A549 (cell line): ENCODE measurements around the gene JAKMIP2. TPM values are rescaled to one million over a fixed set of nuclear protein-coding genes. Genes with fewer than 3 reads are reported as not detected.

Experiments used
- ATAC-seq, 2 experiments: fragments of 200-7000 bp in 1 of 2; fragments of >200 bp in 1 of 2; cut with Nextera tagmentation in 1 of 2; cut with Tn5 transposase in 1 of 2; 3 replicates each; pipeline versions ENCODE4 v1.8.0 to v1.9.1; 2018 to 2020; ENCODE audit warnings: mild to moderate bottlenecking in 1 of 2, moderate library complexity in 1 of 2
- CTCF ChIA-PET: fragments of 300-600 bp; sonication (Branson Sonifier 250); formaldehyde crosslinking; extraction: SDS; loops from one replicate; lab custom pipeline; 2021; ENCODE audit warnings: antibody characterized with exemption, inconsistent platforms; lab: Yijun Ruan, JAX
- POLR2A ChIA-PET: fragments of 350-600 bp; formaldehyde crosslinking; extraction: SDS; loops from one replicate; lab custom pipeline; 2021; ENCODE audit warnings: antibody characterized with exemption, inconsistent platforms; lab: Yijun Ruan, JAX
- DNase-seq, 2 experiments: peaks; one replicate each; pipeline versions ENCODE4 v3.0.0 to v3.0.0-alpha.2; 2011 to 2016; ENCODE audit warnings: low read depth in 1 of 2, low spot score in 1 of 2
- FAIRE-seq: peaks from 2 replicates; lab custom pipeline; 2011; peaks lifted over from hg19 to GRCh38; lab: Jason Lieb, UNC
- H3K27ac ChIP-seq, 2 experiments: fragments of >200 bp; sonication (Bioruptor Twin); formaldehyde crosslinking; 3 replicates each; pipeline ENCODE4 v1.5.1; 2016 to 2017
- H3K4me1 ChIP-seq: fragments of >200 bp; sonication (Bioruptor Twin); formaldehyde crosslinking; 3 replicates; pipeline ENCODE4 v1.6.1; 2016
- H3K4me2 ChIP-seq: fragments of >200 bp; sonication (Bioruptor Twin); formaldehyde crosslinking; 3 replicates; pipeline ENCODE4 v1.6.1; 2016
- H3K4me3 ChIP-seq: fragments of >200 bp; sonication (Bioruptor Twin); formaldehyde crosslinking; 3 replicates; pipeline ENCODE4 v1.5.1; 2016
- H3K9me3 ChIP-seq: fragments of >200 bp; sonication (Bioruptor Twin); formaldehyde crosslinking; 3 replicates; pipeline ENCODE4 v1.6.1; 2016
- BHLHE40 ChIP-seq: IDR thresholded peaks from 2 replicates; pipeline ENCODE4 v1.6.1; 2012; ENCODE audit warnings: low read depth, low read length, inconsistent platforms
- CEBPB ChIP-seq, 2 experiments: fragments of >200 bp in 1 of 2; sonication (Bioruptor Twin) in 1 of 2; formaldehyde crosslinking in 1 of 2; IDR thresholded peaks; 2 replicates each; pipeline ENCODE4 v1.6.1; 2012 to 2016
- CHD2 ChIP-seq: fragments of 150-350 bp; IDR thresholded peaks from 2 replicates; pipeline ENCODE4 v1.6.1; 2014; ENCODE audit warnings: low read length; ENCODE audit not compliant: partially characterized antibody
- CHD4 ChIP-seq: fragments of 200-600 bp; sonication (generic); IDR thresholded peaks from 2 replicates; pipeline ENCODE4 v1.6.1; 2016; ENCODE audit warnings: antibody characterized with exemption, mild to moderate bottlenecking, borderline replicate concordance
- EHMT2 ChIP-seq: fragments of 200-600 bp; sonication (generic); IDR thresholded peaks from 2 replicates; pipeline ENCODE4 v1.6.1; 2016; ENCODE audit warnings: antibody characterized with exemption, low read depth, mild to moderate bottlenecking, moderate library complexity
- FOSB ChIP-seq: fragments of 250-450 bp; sonication (Bioruptor Pico); IDR thresholded peaks from 2 replicates; pipeline ENCODE4 v1.5.0; 2020; ENCODE audit warnings: mild to moderate bottlenecking, moderate library complexity
- HDAC2 ChIP-seq: fragments of 200-600 bp; sonication (generic); IDR thresholded peaks from 2 replicates; pipeline ENCODE4 v1.6.1; 2016
- HOXB5 ChIP-seq: fragments of 250-450 bp; sonication (Bioruptor Pico); IDR thresholded peaks from 2 replicates; pipeline ENCODE4 v1.5.0; 2020; ENCODE audit warnings: mild to moderate bottlenecking, moderate library complexity
- KDM1A ChIP-seq: fragments of 200-600 bp; sonication (generic); IDR thresholded peaks from 2 replicates; pipeline ENCODE4 v1.6.1; 2016; ENCODE audit warnings: low read depth, mild to moderate bottlenecking
- MYC ChIP-seq: IDR thresholded peaks from 2 replicates; pipeline ENCODE4 v1.6.1; 2012; ENCODE audit warnings: mild to moderate bottlenecking, inconsistent platforms, low read length, improper control_type of control experiment, borderline replicate concordance
- NFE2L2 ChIP-seq: fragments of 150-350 bp; conservative IDR thresholded peaks from 2 replicates; pipeline ENCODE4 v1.6.1; 2014; ENCODE audit warnings: low read length
- NPAS2 ChIP-seq: fragments of 250-450 bp; sonication (Bioruptor Pico); IDR thresholded peaks from 2 replicates; pipeline ENCODE4 v1.8.0; 2022; ENCODE audit warnings: mild to moderate bottlenecking, moderate library complexity, borderline replicate concordance
- POLR2A ChIP-seq: IDR thresholded peaks from 2 replicates; pipeline ENCODE4 v1.6.1; 2012; ENCODE audit warnings: mild to moderate bottlenecking, low read length
- POLR2AphosphoS2 ChIP-seq: conservative IDR thresholded peaks from 2 replicates; pipeline ENCODE4 v1.6.1; 2012; ENCODE audit warnings: low read length, improper control_type of control experiment, inconsistent platforms
- RARB ChIP-seq: fragments of 250-450 bp; sonication (Bioruptor Pico); IDR thresholded peaks from 2 replicates; pipeline ENCODE4 v1.8.0; 2021; ENCODE audit warnings: mild to moderate bottlenecking, moderate library complexity
- RNF2 ChIP-seq: fragments of 200-600 bp; sonication (generic); IDR thresholded peaks from 2 replicates; pipeline ENCODE4 v1.6.1; 2016; ENCODE audit warnings: low read depth, mild to moderate bottlenecking, antibody characterized with exemption, moderate library complexity, borderline replicate concordance
- SMC3 ChIP-seq: fragments of >200 bp; sonication (Bioruptor Twin); formaldehyde crosslinking; IDR thresholded peaks from 3 replicates; pipeline ENCODE4 v1.6.1; 2018; ENCODE audit warnings: inconsistent platforms
- TFCP2L1 ChIP-seq: fragments of 250-450 bp; sonication (Bioruptor Pico); IDR thresholded peaks from 2 replicates; pipeline ENCODE4 v1.5.0; 2021; ENCODE audit warnings: mild to moderate bottlenecking
- ZC3H11A ChIP-seq: fragments of 450-650 bp; IDR thresholded peaks from 2 replicates; pipeline ENCODE4 v1.6.1; 2014; ENCODE audit warnings: antibody characterized with exemption, mild to moderate bottlenecking
- WGBS: methylation state at CpG from one replicate; pipeline ENCODE4 v1.1.6; 2017; ENCODE audit errors: missing lambda C conversion rate; 5-methylcytosine and 5-hydroxymethylcytosine counted together
- polyA plus RNA-seq, 4 experiments: library from polyadenylated mRNA; depleted of rRNA in 3 of 4; stranded (reverse); fragments of >200 nt; fragmentation: RNase III in 1 of 4; extraction: RNeasy Plus Mini Kit Qiagen cat#74134 plus additional on column Dnase treatment in 1 of 4; gene quantifications; 2 replicates in 3 of 4; 3 replicates in 1 of 4; pipeline ENCODE4 v1.2.3, GENCODE V29; 2011 to 2017
- TF ChIP-seq, protein P1 (sequence below): fragments of 250-450 bp; sonication (Bioruptor Pico); IDR thresholded peaks from 2 replicates; pipeline ENCODE4 v1.5.0; 2021; ENCODE audit warnings: mild to moderate bottlenecking, moderate library complexity, borderline replicate concordance
- TF ChIP-seq, protein P2 (sequence below): fragments of 150-350 bp; IDR thresholded peaks from 2 replicates; pipeline ENCODE4 v1.6.1; 2014; ENCODE audit warnings: low read depth, mild to moderate bottlenecking, low read length
- TF ChIP-seq, protein P3 (sequence below): fragments of >200 bp; sonication (Bioruptor Twin); formaldehyde crosslinking; IDR thresholded peaks from 3 replicates; pipeline ENCODE4 v1.5.1; 2016
- TF ChIP-seq, protein P4 (sequence below): fragments of >200 bp; sonication (Bioruptor Twin); formaldehyde crosslinking; IDR thresholded peaks from 3 replicates; pipeline ENCODE4 v1.6.1; 2016

Gene JAKMIP2
- polyA plus RNA-seq, 2 of the 4 experiments (the other 2 are of a cell fraction) = 0.01 TPM; not detected in 1

DNA sequence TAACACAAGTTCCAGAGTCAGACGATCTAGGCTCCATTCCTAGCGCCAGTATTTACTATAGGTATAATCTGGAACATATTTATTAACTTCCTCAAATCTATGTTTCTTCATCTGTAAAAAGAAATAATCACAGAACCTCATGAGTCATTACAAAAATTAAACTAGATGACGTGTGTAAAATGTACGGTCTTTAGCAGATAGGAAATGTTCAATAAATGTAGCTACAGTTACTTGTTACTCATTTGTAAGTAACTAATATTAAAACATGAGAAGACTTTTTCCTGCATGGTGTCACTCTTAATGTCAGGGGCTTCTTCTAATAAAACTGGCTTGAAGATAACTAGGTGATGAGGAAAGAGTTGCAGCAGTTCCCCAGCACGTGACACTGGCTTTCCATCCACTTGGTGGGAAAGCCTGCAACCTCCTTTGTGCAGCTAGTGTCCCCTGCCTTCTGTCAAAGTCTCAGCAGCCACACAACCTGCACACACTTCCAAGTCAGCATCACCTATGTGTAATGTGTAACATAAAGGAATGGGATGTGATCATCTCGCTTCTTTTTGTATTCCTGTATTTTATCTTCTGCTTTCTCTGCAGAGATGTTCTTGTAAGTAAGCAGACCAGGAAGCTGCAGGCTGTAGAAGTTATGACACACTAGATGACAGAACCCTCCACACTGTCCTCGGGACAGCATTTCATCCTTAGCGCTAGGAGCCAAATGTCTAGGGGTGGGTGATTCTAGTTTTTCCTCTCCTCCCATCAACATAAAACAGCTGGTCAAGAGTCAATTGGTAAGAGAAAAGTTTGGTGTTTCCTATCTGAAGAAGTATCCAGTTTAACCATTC, 1.8 kb upstream of the JAKMIP2 start (continued):
- TF ChIP-seq TFCP2L1 (CRISPR knock-in tag) = no peak
- TF ChIP-seq, all 56 proteins: peak for 0

DNA sequence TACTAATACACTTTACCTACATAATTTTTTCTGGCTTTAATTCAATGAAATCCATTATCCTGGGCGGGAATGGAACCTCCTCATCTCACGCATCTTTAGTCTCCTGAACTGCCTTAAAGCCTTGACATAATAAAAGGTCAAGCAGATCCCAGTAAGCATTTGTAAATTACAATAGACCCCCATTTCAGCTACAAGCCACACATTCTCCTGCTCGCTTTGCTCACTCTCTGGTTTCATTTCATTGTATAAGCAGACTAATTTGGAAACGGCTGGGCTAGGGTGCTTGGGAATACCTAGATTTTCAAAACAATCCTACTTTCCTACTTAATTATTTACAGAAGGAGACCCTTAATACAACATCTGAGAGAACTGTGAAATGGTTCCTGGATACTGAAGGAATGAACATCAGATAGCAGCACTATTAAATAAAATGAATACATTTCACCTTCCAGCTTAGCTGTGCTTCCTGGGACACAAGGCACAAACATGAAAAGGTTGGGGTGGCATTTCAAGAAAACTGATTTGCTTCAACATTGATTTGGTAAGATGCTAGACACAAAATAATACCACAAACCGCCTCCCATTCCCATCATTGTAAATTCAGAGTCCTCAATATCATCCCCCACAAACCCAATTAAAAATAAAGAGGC, 1.5 kb downstream of the JAKMIP2 start:
- TF ChIP-seq, protein P1, sequence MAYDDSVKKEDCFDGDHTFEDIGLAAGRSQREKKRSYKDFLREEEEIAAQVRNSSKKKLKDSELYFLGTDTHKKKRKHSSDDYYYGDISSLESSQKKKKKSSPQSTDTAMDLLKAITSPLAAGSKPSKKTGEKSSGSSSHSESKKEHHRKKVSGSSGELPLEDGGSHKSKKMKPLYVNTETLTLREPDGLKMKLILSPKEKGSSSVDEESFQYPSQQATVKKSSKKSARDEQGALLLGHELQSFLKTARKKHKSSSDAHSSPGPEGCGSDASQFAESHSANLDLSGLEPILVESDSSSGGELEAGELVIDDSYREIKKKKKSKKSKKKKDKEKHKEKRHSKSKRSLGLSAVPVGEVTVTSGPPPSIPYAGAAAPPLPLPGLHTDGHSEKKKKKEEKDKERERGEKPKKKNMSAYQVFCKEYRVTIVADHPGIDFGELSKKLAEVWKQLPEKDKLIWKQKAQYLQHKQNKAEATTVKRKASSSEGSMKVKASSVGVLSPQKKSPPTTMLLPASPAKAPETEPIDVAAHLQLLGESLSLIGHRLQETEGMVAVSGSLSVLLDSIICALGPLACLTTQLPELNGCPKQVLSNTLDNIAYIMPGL (CRISPR knock-in tag) = no peak
- TF ChIP-seq NPAS2 = no peak
- TF ChIP-seq ZC3H11A = no peak
- TF ChIP-seq, protein P2, sequence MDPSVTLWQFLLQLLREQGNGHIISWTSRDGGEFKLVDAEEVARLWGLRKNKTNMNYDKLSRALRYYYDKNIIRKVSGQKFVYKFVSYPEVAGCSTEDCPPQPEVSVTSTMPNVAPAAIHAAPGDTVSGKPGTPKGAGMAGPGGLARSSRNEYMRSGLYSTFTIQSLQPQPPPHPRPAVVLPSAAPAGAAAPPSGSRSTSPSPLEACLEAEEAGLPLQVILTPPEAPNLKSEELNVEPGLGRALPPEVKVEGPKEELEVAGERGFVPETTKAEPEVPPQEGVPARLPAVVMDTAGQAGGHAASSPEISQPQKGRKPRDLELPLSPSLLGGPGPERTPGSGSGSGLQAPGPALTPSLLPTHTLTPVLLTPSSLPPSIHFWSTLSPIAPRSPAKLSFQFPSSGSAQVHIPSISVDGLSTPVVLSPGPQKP = no peak
- no peak for TF ChIP-seq NFE2L2
- no peak for TF ChIP-seq POLR2A
- TF ChIP-seq RARB (CRISPR knock-in tag) = no peak
- TF ChIP-seq POLR2AphosphoS2 = no peak
- no peak for TF ChIP-seq TFCP2L1 (CRISPR knock-in tag)
- TF ChIP-seq BHLHE40 = no peak
- CTCF ChIA-PET = interaction anchor here (1.1 kb wide), 1 partner anchor 94 kb away, joined by 3 read pairs; no protein-coding TSS in a partner anchor
- H3K4me2 ChIP-seq = no peak overlapping the region

DNA sequence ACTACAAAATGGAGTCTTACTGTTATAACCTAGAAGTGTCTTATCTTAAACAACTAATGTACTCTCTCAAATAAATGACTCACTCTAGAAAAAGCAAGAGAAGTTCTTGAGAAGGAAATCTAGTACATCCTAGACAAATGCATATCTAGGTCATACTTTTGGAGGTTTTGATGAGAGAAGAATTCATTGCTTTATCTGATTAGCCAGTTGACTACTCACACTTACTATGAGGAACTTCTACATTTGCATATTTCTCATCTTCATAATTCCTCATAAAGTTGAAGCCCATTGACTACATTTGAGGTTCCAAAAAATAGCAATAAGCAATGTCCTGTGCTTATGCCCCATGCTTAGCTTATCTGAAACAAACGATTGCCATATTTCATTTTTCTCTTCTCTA, 2.8 kb downstream of the JAKMIP2 start:
- POLR2A ChIA-PET = no interaction called here
- TF ChIP-seq CHD4 (no peak), SMC3 (no peak), CEBPB (IDR thresholded peaks at IDR 0.05) (no peak), NFE2L2 (no peak), RARB (CRISPR knock-in tag) (no peak), RNF2 (no peak), ZC3H11A (no peak), FOSB (no peak), HOXB5 (CRISPR knock-in tag) (no peak), MYC (no peak), HDAC2 (no peak), CHD2 (no peak), EHMT2 (no peak), KDM1A (no peak)
- TF ChIP-seq, protein P1 (CRISPR knock-in tag) = no peak
- TF ChIP-seq, protein P3, sequence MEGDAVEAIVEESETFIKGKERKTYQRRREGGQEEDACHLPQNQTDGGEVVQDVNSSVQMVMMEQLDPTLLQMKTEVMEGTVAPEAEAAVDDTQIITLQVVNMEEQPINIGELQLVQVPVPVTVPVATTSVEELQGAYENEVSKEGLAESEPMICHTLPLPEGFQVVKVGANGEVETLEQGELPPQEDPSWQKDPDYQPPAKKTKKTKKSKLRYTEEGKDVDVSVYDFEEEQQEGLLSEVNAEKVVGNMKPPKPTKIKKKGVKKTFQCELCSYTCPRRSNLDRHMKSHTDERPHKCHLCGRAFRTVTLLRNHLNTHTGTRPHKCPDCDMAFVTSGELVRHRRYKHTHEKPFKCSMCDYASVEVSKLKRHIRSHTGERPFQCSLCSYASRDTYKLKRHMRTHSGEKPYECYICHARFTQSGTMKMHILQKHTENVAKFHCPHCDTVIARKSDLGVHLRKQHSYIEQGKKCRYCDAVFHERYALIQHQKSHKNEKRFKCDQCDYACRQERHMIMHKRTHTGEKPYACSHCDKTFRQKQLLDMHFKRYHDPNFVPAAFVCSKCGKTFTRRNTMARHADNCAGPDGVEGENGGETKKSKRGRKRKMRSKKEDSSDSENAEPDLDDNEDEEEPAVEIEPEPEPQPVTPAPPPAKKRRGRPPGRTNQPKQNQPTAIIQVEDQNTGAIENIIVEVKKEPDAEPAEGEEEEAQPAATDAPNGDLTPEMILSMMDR = no peak
- TF ChIP-seq, protein P4, sequence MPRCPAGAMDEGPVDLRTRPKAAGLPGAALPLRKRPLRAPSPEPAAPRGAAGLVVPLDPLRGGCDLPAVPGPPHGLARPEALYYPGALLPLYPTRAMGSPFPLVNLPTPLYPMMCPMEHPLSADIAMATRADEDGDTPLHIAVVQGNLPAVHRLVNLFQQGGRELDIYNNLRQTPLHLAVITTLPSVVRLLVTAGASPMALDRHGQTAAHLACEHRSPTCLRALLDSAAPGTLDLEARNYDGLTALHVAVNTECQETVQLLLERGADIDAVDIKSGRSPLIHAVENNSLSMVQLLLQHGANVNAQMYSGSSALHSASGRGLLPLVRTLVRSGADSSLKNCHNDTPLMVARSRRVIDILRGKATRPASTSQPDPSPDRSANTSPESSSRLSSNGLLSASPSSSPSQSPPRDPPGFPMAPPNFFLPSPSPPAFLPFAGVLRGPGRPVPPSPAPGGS = no peak
- no peak overlapping the region for H3K27ac ChIP-seq
- H3K4me3 ChIP-seq = no peak overlapping the region
- no peaks in the 10 kb centered on the region for H3K4me1 ChIP-seq
- no peak for DNase-seq
- CTCF ChIA-PET = interaction anchor here (1.1 kb wide), 1 partner anchor 96 kb away, joined by 3 read pairs; no protein-coding TSS in a partner anchor
- 5% methylated on average over 1 of the region's 1 CpG for WGBS
- FAIRE-seq = no peak
- no peak overlapping the region for H3K4me2 ChIP-seq
- H3K9me3 ChIP-seq = no peaks in the 10 kb centered on the region
- no peak for ATAC-seq

More for the DNA sequence above, 1.5 kb downstream of the JAKMIP2 start:
- ATAC-seq (no peak), FAIRE-seq (no peak), DNase-seq (no peak)
- H3K27ac ChIP-seq = no peak overlapping the region
- H3K9me3 ChIP-seq = no peaks in the 10 kb centered on the region
- POLR2A ChIA-PET = no interaction called here
- H3K4me1 ChIP-seq = no peaks in the 10 kb centered on the region
- WGBS = 11% methylated on average over 5 of the region's 5 CpGs
- H3K4me3 ChIP-seq = no peak overlapping the region
